Measurements from ENCODE around the gene MAML2.

DNA sequence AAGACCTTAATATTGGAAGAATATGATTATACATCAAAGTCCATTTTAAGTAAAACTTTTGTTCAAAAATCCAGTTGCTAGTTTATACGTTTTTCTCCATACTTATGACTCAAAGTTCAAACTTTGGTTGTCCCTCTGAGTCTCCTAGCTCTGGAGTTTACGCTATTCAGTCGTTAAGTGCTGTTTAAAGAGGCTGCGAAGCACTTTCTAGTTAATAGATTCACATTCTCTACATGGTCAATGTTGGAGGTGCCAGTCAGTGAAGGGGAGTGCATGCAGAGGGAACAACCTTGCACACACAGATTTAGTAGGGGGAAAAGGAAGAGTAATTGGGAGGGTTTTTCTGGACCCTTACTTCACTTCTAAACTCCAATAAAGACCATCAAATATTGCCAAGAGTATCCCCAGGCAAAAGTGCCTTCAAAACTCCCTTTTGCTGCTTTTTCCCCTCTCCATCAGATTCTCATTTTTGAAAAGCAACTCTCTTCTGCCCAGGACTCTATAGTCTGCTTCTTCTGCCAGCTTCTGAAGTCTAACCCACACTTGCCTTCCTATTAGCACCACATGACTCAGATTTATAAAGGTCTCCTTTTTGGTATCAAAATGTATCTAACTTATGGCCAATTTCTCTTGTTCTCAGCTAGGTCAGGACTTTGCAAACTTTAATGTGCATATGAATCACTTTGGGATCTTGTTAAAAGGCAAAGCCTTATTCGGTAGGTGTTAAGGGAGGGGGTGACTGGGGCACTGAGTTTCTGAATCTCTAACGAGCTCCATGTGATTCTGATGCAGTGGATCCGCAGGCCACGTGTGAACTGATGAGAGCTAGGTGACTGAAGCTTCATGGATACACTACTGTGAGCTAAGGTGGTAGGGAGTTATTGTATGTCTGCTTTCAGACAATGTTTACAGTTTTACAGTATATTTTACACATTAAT is 322.9 kb downstream of the MAML2 start:
- TF ChIP-seq, protein P1, sequence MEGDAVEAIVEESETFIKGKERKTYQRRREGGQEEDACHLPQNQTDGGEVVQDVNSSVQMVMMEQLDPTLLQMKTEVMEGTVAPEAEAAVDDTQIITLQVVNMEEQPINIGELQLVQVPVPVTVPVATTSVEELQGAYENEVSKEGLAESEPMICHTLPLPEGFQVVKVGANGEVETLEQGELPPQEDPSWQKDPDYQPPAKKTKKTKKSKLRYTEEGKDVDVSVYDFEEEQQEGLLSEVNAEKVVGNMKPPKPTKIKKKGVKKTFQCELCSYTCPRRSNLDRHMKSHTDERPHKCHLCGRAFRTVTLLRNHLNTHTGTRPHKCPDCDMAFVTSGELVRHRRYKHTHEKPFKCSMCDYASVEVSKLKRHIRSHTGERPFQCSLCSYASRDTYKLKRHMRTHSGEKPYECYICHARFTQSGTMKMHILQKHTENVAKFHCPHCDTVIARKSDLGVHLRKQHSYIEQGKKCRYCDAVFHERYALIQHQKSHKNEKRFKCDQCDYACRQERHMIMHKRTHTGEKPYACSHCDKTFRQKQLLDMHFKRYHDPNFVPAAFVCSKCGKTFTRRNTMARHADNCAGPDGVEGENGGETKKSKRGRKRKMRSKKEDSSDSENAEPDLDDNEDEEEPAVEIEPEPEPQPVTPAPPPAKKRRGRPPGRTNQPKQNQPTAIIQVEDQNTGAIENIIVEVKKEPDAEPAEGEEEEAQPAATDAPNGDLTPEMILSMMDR (conservative IDR thresholded peaks at IDR 0.05; ENCODE audit: low read depth in 2 of 2), result no peak
- TF ChIP-seq EZH2phosphoT487 (IDR thresholded peaks at IDR 0.05; ENCODE audit: unreplicated experiment), result no peak
- no peak for TF ChIP-seq EZH2 (IDR thresholded peaks at IDR 0.05; ENCODE audit: low read depth, unreplicated experiment)
- TF ChIP-seq ZNF114 (CRISPR knock-in tag; IDR thresholded peaks at IDR 0.05), result no peak
- no peak for TF ChIP-seq CREB1 (CRISPR knock-in tag; IDR thresholded peaks at IDR 0.05; ENCODE audit: low read depth)
- no peak for TF ChIP-seq REST (IDR thresholded peaks at IDR 0.05; ENCODE audit: unreplicated experiment)
- TF ChIP-seq, protein P2, sequence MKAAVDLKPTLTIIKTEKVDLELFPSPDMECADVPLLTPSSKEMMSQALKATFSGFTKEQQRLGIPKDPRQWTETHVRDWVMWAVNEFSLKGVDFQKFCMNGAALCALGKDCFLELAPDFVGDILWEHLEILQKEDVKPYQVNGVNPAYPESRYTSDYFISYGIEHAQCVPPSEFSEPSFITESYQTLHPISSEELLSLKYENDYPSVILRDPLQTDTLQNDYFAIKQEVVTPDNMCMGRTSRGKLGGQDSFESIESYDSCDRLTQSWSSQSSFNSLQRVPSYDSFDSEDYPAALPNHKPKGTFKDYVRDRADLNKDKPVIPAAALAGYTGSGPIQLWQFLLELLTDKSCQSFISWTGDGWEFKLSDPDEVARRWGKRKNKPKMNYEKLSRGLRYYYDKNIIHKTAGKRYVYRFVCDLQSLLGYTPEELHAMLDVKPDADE (IDR thresholded peaks at IDR 0.05), result no peak
- no peak for TF ChIP-seq POLR2AphosphoS5 (IDR thresholded peaks at IDR 0.05; ENCODE audit: low read depth)

All from GM23338 (cell line).